ENCODE measurements around the gene C19orf81. TPM values are rescaled to one million over a fixed set of nuclear protein-coding genes. Genes with fewer than 3 reads are reported as not detected.
A peak's percentile ranks its signal among the peaks of the same experiment; 100 is the strongest.

The C19orf81 gene
- total RNA-seq, 1 donor from 2014 or later, result 7.9 TPM

- H3K9me3 Mint-ChIP-seq, result no peaks in the 10 kb centered on the region
- TF ChIP-seq, protein P1, sequence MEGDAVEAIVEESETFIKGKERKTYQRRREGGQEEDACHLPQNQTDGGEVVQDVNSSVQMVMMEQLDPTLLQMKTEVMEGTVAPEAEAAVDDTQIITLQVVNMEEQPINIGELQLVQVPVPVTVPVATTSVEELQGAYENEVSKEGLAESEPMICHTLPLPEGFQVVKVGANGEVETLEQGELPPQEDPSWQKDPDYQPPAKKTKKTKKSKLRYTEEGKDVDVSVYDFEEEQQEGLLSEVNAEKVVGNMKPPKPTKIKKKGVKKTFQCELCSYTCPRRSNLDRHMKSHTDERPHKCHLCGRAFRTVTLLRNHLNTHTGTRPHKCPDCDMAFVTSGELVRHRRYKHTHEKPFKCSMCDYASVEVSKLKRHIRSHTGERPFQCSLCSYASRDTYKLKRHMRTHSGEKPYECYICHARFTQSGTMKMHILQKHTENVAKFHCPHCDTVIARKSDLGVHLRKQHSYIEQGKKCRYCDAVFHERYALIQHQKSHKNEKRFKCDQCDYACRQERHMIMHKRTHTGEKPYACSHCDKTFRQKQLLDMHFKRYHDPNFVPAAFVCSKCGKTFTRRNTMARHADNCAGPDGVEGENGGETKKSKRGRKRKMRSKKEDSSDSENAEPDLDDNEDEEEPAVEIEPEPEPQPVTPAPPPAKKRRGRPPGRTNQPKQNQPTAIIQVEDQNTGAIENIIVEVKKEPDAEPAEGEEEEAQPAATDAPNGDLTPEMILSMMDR (conservative IDR thresholded peaks at IDR 0.05), result no peak
- H3K36me3 Mint-ChIP-seq (ENCODE audit: low read depth), result no peaks in the 10 kb centered on the region
- no peak overlapping the region for H3K4me3 Mint-ChIP-seq
- peaks cover 51% of the 10 kb centered on the region for H3K27me3 Mint-ChIP-seq (ENCODE audit: low read depth)
- DNase-seq (ENCODE audit: low read depth, low spot score), result no peak
- H3K27ac Mint-ChIP-seq (ENCODE audit: unreplicated experiment), result no peak overlapping the region
- peaks cover 18% of the 10 kb centered on the region for H3K4me1 Mint-ChIP-seq
Observed at GRCh38 chr19:50652722-50653121, 3.5 kb downstream of the C19orf81 start.

DNA sequence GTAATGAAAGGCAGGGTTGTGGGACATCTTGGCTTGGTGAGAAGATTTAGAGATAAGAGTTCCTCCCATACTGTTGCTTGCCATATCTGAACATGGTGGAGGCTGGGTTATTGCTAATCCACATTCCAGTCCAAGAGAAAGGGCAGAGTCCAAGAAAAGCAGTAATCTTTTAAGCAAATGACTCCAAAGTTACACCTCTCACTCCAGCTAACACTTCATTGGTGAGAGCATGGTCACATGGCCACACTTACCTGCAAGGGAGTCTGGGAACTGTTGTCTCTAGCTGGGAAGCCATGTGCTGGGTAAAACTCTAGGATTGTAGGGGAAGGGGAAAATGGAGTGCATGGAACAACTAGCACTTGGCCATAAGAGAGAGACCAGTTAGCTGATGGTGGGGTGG, 5.6 kb downstream of the C19orf81 start:
- Mint-ChIP-seq H3K4me1 (peaks cover 27% of the 10 kb centered on the region), H3K4me3 (peak overlapping the region; percentile 26), H3K27ac (ENCODE audit: unreplicated experiment) (no peak overlapping the region), H3K36me3 (ENCODE audit: low read depth) (no peaks in the 10 kb centered on the region), H3K27me3 (ENCODE audit: low read depth) (peaks cover 49% of the 10 kb centered on the region), H3K9me3 (no peaks in the 10 kb centered on the region)
- TF ChIP-seq, protein P1 (conservative IDR thresholded peaks at IDR 0.05), result no peak
- no peak for DNase-seq (ENCODE audit: low read depth, low spot score)

DNA sequence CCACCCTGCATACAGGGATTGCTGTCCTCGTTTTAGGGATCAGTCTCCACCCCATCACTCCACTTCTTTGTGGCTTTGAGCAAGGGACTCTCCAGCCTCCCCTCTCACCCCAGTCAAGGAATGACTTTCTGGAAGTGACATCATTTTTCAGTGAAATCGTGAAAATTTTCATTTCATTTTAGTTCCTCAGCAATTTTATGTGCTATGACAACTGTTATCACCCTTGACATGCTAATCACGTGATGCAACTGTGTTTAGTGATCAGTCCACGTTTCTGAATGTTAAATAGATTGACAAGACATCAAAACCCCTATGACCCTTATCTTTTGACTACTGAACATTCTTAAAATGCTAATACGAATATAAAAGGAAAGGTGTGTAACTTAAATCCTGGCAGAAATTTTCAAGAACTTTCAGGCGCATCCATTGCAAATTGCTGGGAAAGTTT, 8.0 kb downstream of the C19orf81 start:
- H3K4me1 Mint-ChIP-seq, result peaks cover 38% of the 10 kb centered on the region
- TF ChIP-seq, protein P1 (conservative IDR thresholded peaks at IDR 0.05), result no peak
- peak overlapping the region; percentile 92 for H3K4me3 Mint-ChIP-seq
- H3K27me3 Mint-ChIP-seq (ENCODE audit: low read depth), result peaks cover 54% of the 10 kb centered on the region
- H3K36me3 Mint-ChIP-seq (ENCODE audit: low read depth), result no peaks in the 10 kb centered on the region
- no peaks in the 10 kb centered on the region for H3K9me3 Mint-ChIP-seq
- no peak for DNase-seq (ENCODE audit: low read depth, low spot score)
- H3K27ac Mint-ChIP-seq (ENCODE audit: unreplicated experiment), result peak overlapping the region; percentile 94

DNA sequence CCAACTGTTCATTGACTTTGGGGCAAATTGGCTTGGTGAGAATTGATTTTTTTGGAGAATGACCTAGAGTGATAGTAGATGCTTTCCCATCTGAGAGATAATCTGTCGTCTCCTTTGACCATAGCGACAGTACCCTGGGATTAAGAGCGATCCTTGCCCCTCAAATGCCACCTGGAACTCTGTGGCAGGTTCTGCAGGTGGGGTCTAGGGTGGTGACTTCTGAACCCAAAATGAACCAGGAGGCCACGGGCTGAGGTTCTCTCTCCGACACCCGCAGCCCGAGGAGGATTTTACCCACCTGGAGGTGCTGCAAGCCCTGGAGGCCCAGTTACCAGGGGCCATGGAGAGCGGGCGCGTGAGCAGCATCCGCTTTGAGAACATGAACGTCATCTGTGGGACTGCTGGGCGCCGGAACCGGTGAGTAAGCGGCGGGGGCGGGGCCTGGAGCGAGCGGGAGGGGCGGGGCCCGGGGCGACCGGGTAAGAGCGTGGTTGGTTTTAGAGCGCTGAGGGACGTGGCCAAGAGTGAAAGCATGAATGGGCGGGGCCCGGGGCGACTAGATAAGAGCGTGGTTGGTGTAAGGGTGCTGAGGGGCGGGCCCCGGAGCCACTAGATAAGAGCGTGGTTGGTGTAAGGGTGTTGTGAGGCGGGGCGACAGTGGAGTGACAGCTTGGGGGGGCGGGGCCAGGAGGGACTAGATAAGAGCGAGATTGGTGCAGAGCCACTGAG, 8.6 kb downstream of the C19orf81 start:
- Mint-ChIP-seq H3K4me1 (peaks cover 38% of the 10 kb centered on the region), H3K9me3 (no peaks in the 10 kb centered on the region), H3K27ac (ENCODE audit: unreplicated experiment) (peak overlapping the region; percentile 94), H3K27me3 (ENCODE audit: low read depth) (peaks cover 53% of the 10 kb centered on the region), H3K36me3 (ENCODE audit: low read depth) (no peaks in the 10 kb centered on the region), H3K4me3 (peak overlapping the region; percentile 92)
- TF ChIP-seq, protein P1 (conservative IDR thresholded peaks at IDR 0.05), result no peak
- DNase-seq (ENCODE audit: low read depth, low spot score), result peak; percentile 97

- Mint-ChIP-seq H3K4me3 (peak overlapping the region; percentile 92), H3K27me3 (ENCODE audit: low read depth) (peaks cover 56% of the 10 kb centered on the region), H3K27ac (ENCODE audit: unreplicated experiment) (peak overlapping the region; percentile 92), H3K36me3 (ENCODE audit: low read depth) (no peaks in the 10 kb centered on the region), H3K4me1 (peaks cover 37% of the 10 kb centered on the region), H3K9me3 (no peaks in the 10 kb centered on the region)
- DNase-seq (ENCODE audit: low read depth, low spot score), result peak; percentile 85
- TF ChIP-seq, protein P1 (conservative IDR thresholded peaks at IDR 0.05), result peak; percentile 24
Observed at GRCh38 chr19:50658441-50659317, 9.4 kb downstream of the C19orf81 start.

Data from neural crest cell (in vitro differentiated cells).